ENCODE data around the gene CDK10.
"Not testable (repeated sequence)": the region's sequence is repeated elsewhere in the genome, so short reads cannot be mapped to it uniquely, and the experiment has no call there.

The CDK10 gene

GRCh38 chr16:89655062-89655643 lies 31.3 kb upstream of the CDK10 start:
- in situ Hi-C loops (cut with HindIII; ENCODE audit: low sequenced_read_pairs) = no loop called here
- TF ChIP-seq, protein P1, sequence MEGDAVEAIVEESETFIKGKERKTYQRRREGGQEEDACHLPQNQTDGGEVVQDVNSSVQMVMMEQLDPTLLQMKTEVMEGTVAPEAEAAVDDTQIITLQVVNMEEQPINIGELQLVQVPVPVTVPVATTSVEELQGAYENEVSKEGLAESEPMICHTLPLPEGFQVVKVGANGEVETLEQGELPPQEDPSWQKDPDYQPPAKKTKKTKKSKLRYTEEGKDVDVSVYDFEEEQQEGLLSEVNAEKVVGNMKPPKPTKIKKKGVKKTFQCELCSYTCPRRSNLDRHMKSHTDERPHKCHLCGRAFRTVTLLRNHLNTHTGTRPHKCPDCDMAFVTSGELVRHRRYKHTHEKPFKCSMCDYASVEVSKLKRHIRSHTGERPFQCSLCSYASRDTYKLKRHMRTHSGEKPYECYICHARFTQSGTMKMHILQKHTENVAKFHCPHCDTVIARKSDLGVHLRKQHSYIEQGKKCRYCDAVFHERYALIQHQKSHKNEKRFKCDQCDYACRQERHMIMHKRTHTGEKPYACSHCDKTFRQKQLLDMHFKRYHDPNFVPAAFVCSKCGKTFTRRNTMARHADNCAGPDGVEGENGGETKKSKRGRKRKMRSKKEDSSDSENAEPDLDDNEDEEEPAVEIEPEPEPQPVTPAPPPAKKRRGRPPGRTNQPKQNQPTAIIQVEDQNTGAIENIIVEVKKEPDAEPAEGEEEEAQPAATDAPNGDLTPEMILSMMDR (IDR thresholded peaks at IDR 0.05; ENCODE audit: low read depth, low read length) = no peak
- no peak for DNase-seq (ENCODE audit: low read depth, low spot score)
- H3K4me3 ChIP-seq (ENCODE audit: low read depth, low read length) = no peak overlapping the region

DNA sequence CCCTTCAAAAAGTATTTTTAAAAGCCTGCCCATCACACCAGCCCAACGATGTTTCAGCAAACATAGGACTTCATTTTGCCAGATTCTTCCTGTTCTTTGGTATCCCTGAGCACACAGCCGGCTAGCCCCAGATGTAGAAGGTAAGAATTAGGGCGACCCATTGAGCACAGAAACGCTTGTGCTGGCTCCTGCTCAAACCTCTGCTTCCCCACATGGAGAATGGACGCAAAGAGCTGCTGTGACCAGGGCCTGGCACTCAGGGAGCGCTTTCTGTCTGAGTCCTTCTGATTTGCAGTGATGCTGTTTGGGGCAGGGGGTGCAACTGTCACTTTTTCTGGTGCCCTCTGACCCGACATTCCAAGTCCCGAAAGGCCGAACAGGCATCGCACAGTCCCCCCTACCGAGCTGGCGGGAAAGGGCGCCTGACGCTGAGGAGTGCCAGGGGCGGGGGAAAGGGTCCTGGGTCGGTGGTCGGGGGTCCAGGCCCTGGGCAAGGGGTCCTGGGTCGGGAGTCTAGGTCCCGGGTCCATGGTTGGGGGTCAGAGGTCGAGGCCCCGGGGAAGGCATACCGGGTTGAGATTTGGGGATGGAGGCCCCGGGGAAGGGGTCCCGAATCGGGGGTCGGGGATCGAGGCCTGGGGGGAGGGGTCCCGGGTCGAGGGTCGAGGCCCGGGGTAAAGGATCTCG lies 29.9 kb upstream of the CDK10 start:
- DNase-seq (ENCODE audit: low read depth, low spot score) = no peak
- TF ChIP-seq, protein P1 (IDR thresholded peaks at IDR 0.05; ENCODE audit: low read depth, low read length) = no peak

GRCh38 chr16:89657442-89658220 lies 28.9 kb upstream of the CDK10 start, which contains the start of the genes CHMP1A and SPATA33:
CHMP1A (minus strand) TSS chr16:89657708; CDS start chr16:89657588, 120 bp downstream.
SPATA33 (plus strand) TSS chr16:89657836; CDS start chr16:89657912, 76 bp downstream.
- peak within 1 kb of the TSS; percentile 97 for H3K4me3 ChIP-seq (ENCODE audit: low read depth, low read length)
- DNase-seq (ENCODE audit: low read depth, low spot score) = peak; percentile 85
- in situ Hi-C loops (cut with HindIII; ENCODE audit: low sequenced_read_pairs) = no loop called here
- TF ChIP-seq, protein P1 (IDR thresholded peaks at IDR 0.05; ENCODE audit: low read depth, low read length) = no peak

More for the DNA sequence above, 29.9 kb upstream of the CDK10 start:
- peak overlapping the region; percentile 97 for H3K4me3 ChIP-seq (ENCODE audit: low read depth, low read length)
- in situ Hi-C loops (cut with HindIII; ENCODE audit: low sequenced_read_pairs) = no loop called here

DNA sequence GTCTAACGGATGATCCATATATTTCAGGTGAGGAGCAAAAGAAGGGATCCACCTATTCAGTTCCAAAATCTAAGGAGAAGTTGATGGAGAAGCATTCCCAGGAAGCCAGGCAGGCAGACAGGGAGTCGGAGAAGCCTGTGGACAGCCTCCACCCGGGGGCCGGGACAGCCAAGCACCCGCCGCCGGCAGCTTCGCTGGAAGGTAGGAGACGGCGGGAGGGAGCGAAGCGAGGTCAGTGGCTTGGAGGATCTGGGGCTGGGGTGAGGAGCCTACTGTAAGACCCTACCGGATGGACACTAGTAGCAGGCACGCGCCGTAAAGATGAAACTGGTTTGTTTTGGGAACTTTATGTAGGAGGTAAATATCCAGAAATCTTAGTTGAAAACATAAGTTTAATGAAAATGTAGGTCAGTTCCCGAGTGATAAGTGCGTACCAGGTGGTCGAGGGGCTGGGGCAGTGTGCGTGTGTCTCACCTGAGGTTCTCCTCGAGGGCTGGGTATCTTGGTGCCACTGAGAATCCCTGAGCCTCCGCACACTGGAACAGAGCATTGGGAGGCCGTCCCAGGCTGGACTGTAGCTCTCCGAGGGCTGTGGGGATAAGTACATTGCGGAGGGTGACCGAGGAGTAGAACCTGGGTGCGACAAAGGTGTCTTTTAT lies 28.1 kb upstream of the CDK10 start:
- H3K4me3 ChIP-seq (ENCODE audit: low read depth, low read length) = peak overlapping the region; percentile 97
- TF ChIP-seq, protein P1 (IDR thresholded peaks at IDR 0.05; ENCODE audit: low read depth, low read length) = no peak
- no peak for DNase-seq (ENCODE audit: low read depth, low spot score)
- in situ Hi-C loops (cut with HindIII; ENCODE audit: low sequenced_read_pairs) = no loop called here

GRCh38 chr16:89660146-89660545 lies 26.3 kb upstream of the CDK10 start:
- TF ChIP-seq, protein P1 (IDR thresholded peaks at IDR 0.05; ENCODE audit: low read depth, low read length) = no peak
- in situ Hi-C loops (cut with HindIII; ENCODE audit: low sequenced_read_pairs) = no loop called here
- no peak overlapping the region for H3K4me3 ChIP-seq (ENCODE audit: low read depth, low read length)

DNA sequence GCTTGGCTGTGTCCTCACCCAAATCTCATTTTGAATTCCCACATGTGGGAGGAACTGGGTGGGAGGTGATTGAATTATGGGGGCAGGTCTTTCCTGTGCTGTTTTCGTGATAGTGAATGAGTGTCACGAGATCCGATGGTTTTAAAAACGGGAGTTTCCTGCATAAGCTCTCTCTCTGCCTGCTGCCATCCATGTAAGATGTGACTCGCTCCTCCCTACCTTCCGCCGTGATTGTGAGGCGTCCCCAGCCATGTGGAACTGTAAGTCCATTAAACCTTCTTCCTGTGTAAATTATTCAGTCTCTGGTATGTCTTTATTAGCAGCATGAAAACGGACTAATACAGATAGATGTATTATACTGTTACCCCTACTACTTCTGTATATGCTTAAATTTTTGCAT lies 25.3 kb upstream of the CDK10 start:
- H3K4me3 ChIP-seq (ENCODE audit: low read depth, low read length) = no peak overlapping the region
- in situ Hi-C loops (cut with HindIII; ENCODE audit: low sequenced_read_pairs) = no loop called here
- no peak for DNase-seq (ENCODE audit: low read depth, low spot score)
- TF ChIP-seq, protein P1 (IDR thresholded peaks at IDR 0.05; ENCODE audit: low read depth, low read length) = no peak

More at GRCh38 chr16:89660146-89660545, 26.3 kb upstream of the CDK10 start:
- no peak for DNase-seq (ENCODE audit: low read depth, low spot score)

DNA sequence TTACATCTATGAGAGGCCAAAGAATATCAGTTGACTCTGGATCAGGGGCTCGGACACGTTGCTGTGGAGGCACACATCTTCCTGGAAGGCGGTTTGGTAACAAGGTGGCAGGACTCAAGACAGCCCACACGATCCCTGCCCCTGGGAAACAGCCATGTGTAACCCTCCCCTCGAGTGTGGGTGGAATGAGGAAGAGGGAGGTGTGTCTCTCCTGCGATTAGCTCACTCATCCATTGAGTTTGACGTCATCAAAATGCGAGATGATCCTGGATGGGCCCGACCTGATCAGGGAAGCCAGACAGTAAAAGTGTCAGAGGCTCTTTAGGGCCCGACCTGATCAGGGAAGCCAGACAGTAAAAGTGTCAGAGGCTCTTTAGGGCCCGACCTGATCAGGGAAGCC lies 22.3 kb upstream of the CDK10 start:
- DNase-seq (ENCODE audit: low read depth, low spot score); in situ Hi-C loops (cut with HindIII; ENCODE audit: low sequenced_read_pairs); H3K4me3 ChIP-seq (ENCODE audit: low read depth, low read length): not testable (repeated sequence)

Data from astrocyte of the spinal cord (primary cell).